Neuron (in vitro differentiated cells): Measurements from ENCODE around the gene KLHL30.

Source experiments
- H2AFZ ChIP-seq: one replicate; pipeline ENCODE4 v1.6.1; 2013; ENCODE audit warnings: low read depth, mild to moderate bottlenecking, inconsistent platforms, low read length, moderate library complexity
- H3K27me3 ChIP-seq: one replicate; pipeline ENCODE4 v1.6.1; 2013; ENCODE audit warnings: low read length; ENCODE audit not compliant: insufficient read depth
- H3K36me3 ChIP-seq: one replicate; pipeline ENCODE4 v1.6.1; 2013; ENCODE audit warnings: low read length; ENCODE audit not compliant: insufficient read depth
- H3K4me1 ChIP-seq: one replicate; pipeline ENCODE4 v1.6.1; 2013; ENCODE audit warnings: low read length; ENCODE audit not compliant: insufficient read depth
- H3K4me3 ChIP-seq: 2 replicates; pipeline ENCODE4 v1.5.1; 2013; ENCODE audit warnings: mild to moderate bottlenecking, low read length, moderate library complexity
- H3K9me3 ChIP-seq: one replicate; pipeline ENCODE4 v1.6.1; 2013; ENCODE audit warnings: low read length

KLHL30 gene

GRCh38 chr2:238119756-238120462, 18.6 kb upstream of the KLHL30 start:
- no peak overlapping the region for H2AFZ ChIP-seq
- H3K9me3 ChIP-seq = no peaks in the 10 kb centered on the region
- H3K4me1 ChIP-seq = peaks cover 6% of the 10 kb centered on the region
- H3K4me3 ChIP-seq = no peak overlapping the region
- H3K27me3 ChIP-seq = peaks cover 12% of the 10 kb centered on the region
- H3K36me3 ChIP-seq = no peaks in the 10 kb centered on the region

- no peak overlapping the region for H2AFZ ChIP-seq
- no peaks in the 10 kb centered on the region for H3K9me3 ChIP-seq
- no peaks in the 10 kb centered on the region for H3K36me3 ChIP-seq
- H3K27me3 ChIP-seq = peaks cover 12% of the 10 kb centered on the region
- H3K4me3 ChIP-seq = no peak overlapping the region
- peaks cover 6% of the 10 kb centered on the region for H3K4me1 ChIP-seq
Measured at GRCh38 chr2:238120463-238121298, 17.8 kb upstream of the KLHL30 start.

- Histone ChIP-seq H3K36me3 (no peaks in the 10 kb centered on the region), H3K4me1 (peaks cover 6% of the 10 kb centered on the region), H2AFZ (no peak overlapping the region), H3K4me3 (no peak overlapping the region), H3K9me3 (no peaks in the 10 kb centered on the region), H3K27me3 (peaks cover 12% of the 10 kb centered on the region)
Measured at GRCh38 chr2:238121511-238122286, 16.8 kb upstream of the KLHL30 start.

GRCh38 chr2:238122287-238123217, 15.9 kb upstream of the KLHL30 start:
- Histone ChIP-seq H3K4me1 (peaks cover 6% of the 10 kb centered on the region), H3K27me3 (peaks cover 12% of the 10 kb centered on the region), H3K9me3 (no peaks in the 10 kb centered on the region), H3K36me3 (no peaks in the 10 kb centered on the region), H3K4me3 (no peak overlapping the region), H2AFZ (no peak overlapping the region)

GRCh38 chr2:238123218-238123971, 15.1 kb upstream of the KLHL30 start:
- peaks cover 9% of the 10 kb centered on the region for H3K27me3 ChIP-seq
- H3K36me3 ChIP-seq = no peaks in the 10 kb centered on the region
- peaks cover 6% of the 10 kb centered on the region for H3K4me1 ChIP-seq
- H2AFZ ChIP-seq = no peak overlapping the region
- no peak overlapping the region for H3K4me3 ChIP-seq
- H3K9me3 ChIP-seq = no peaks in the 10 kb centered on the region

GRCh38 chr2:238123991-238124470, 14.4 kb upstream of the KLHL30 start:
- H3K4me3 ChIP-seq = no peak overlapping the region
- no peak overlapping the region for H2AFZ ChIP-seq
- peaks cover 6% of the 10 kb centered on the region for H3K4me1 ChIP-seq
- H3K27me3 ChIP-seq = peaks cover 9% of the 10 kb centered on the region
- no peaks in the 10 kb centered on the region for H3K9me3 ChIP-seq
- no peaks in the 10 kb centered on the region for H3K36me3 ChIP-seq

GRCh38 chr2:238124488-238125126, 13.9 kb upstream of the KLHL30 start:
- Histone ChIP-seq H3K36me3 (no peaks in the 10 kb centered on the region), H3K4me3 (no peak overlapping the region), H3K4me1 (peaks cover 6% of the 10 kb centered on the region), H2AFZ (no peak overlapping the region), H3K9me3 (no peaks in the 10 kb centered on the region), H3K27me3 (peaks cover 9% of the 10 kb centered on the region)

- Histone ChIP-seq H3K4me1 (peaks cover 6% of the 10 kb centered on the region), H3K36me3 (no peaks in the 10 kb centered on the region), H2AFZ (no peak overlapping the region), H3K9me3 (no peaks in the 10 kb centered on the region), H3K27me3 (peaks cover 4% of the 10 kb centered on the region), H3K4me3 (no peak overlapping the region)
Measured at GRCh38 chr2:238125127-238125885, 13.2 kb upstream of the KLHL30 start.

GRCh38 chr2:238126338-238126737, 12.1 kb upstream of the KLHL30 start:
- Histone ChIP-seq H3K4me1 (no peaks in the 10 kb centered on the region), H2AFZ (no peak overlapping the region), H3K4me3 (no peak overlapping the region), H3K27me3 (peaks cover 4% of the 10 kb centered on the region), H3K36me3 (no peaks in the 10 kb centered on the region), H3K9me3 (no peaks in the 10 kb centered on the region)

- Histone ChIP-seq H3K27me3 (peaks cover 4% of the 10 kb centered on the region), H3K4me3 (no peak overlapping the region), H3K36me3 (no peaks in the 10 kb centered on the region), H3K4me1 (no peaks in the 10 kb centered on the region), H2AFZ (no peak overlapping the region), H3K9me3 (no peaks in the 10 kb centered on the region)
Measured at GRCh38 chr2:238126775-238127164, 11.7 kb upstream of the KLHL30 start.
